LHCN-M2 (cell line): Measurements from ENCODE around the gene TSN. TPM values are rescaled to one million over a fixed set of nuclear protein-coding genes. Genes with fewer than 3 reads are reported as not detected.
"Not testable (repeated sequence)": the region's sequence is repeated elsewhere in the genome, so short reads cannot be mapped to it uniquely, and the experiment has no call there.

Source experiments
- DNase-seq: peaks from one replicate; pipeline ENCODE4 v3.0.0-alpha.2; 2012; ENCODE audit warnings: low read depth
- polyA plus RNA-seq: library from polyadenylated mRNA; unstranded; fragments of >200 nt; gene quantifications from one replicate; pipeline ENCODE4 v1.2.1, GENCODE V29; 2012; ENCODE audit warnings: missing spikeins
- total RNA-seq: library from RNA; depleted of rRNA; stranded (reverse); fragments of >200 nt; gene quantifications from 2 replicates; pipeline ENCODE4 v1.2.3, GENCODE V29; 2014; rRNA removed

Gene TSN
- 62.7 and 66.0 TPM in 2 replicates for total RNA-seq
- 33.0 TPM for polyA plus RNA-seq

- DNase-seq: peak; percentile 95
These were observed at the start of gene TSN for GRCh38 chr2:121755237-121756111. Gene TSN (plus strand): TSS chr2:121755651. CDS start chr2:121755780, 129 bp downstream.

GRCh38 chr2:121705958-121706357 lies 49.5 kb upstream of the TSN start:
- DNase-seq: no peak

- DNase-seq: no peak
These were observed 48.0 kb upstream of the TSN start for GRCh38 chr2:121707344-121707919.

GRCh38 chr2:121707920-121708361 lies 47.5 kb upstream of the TSN start:
- no peak for DNase-seq

- DNase-seq: no peak
These were observed 45.5 kb upstream of the TSN start for GRCh38 chr2:121709776-121710469.

GRCh38 chr2:121710470-121711170 lies 44.8 kb upstream of the TSN start:
- no peak for DNase-seq

- not testable (repeated sequence) for DNase-seq
These were observed 44.0 kb upstream of the TSN start for GRCh38 chr2:121711481-121711880.

GRCh38 chr2:121716126-121716525 lies 39.3 kb upstream of the TSN start:
- no peak for DNase-seq

GRCh38 chr2:121717529-121717928 lies 37.9 kb upstream of the TSN start:
- no peak for DNase-seq

- DNase-seq: peak; percentile 55
These were observed 33.5 kb upstream of the TSN start for GRCh38 chr2:121721926-121722325.

- peak; percentile 84 for DNase-seq
These were observed 33.0 kb upstream of the TSN start for GRCh38 chr2:121722479-121722878.

GRCh38 chr2:121723316-121723715 lies 32.1 kb upstream of the TSN start:
- no peak for DNase-seq

- no peak for DNase-seq
These were observed 28.1 kb upstream of the TSN start for GRCh38 chr2:121727332-121727731.

- DNase-seq: no peak
These were observed 27.5 kb upstream of the TSN start for GRCh38 chr2:121727950-121728349.

- DNase-seq: no peak
These were observed 24.1 kb upstream of the TSN start for GRCh38 chr2:121731366-121731765.

GRCh38 chr2:121734544-121734943 lies 20.9 kb upstream of the TSN start:
- not testable (repeated sequence) for DNase-seq

- no peak for DNase-seq
These were observed 19.9 kb upstream of the TSN start for GRCh38 chr2:121735518-121736074.

GRCh38 chr2:121736140-121736461 lies 19.4 kb upstream of the TSN start:
- no peak for DNase-seq

- DNase-seq: peak; percentile 96
These were observed 18.8 kb upstream of the TSN start, which contains the start of gene NIFK for GRCh38 chr2:121736462-121737336. Gene NIFK (minus strand): TSS chr2:121736875. CDS start chr2:121736850, 25 bp downstream.

- DNase-seq: no peak
These were observed 14.5 kb upstream of the TSN start for GRCh38 chr2:121740973-121741372.
